Tibial nerve (tissue), 3 donors: ENCODE measurements around the gene ZNF496.

Source experiments
- POLR2A ChIP-seq, 2 donors: fragments of 450-650 bp; IDR thresholded peaks; one replicate each; pipeline ENCODE4 v1.6.1; 2017; ENCODE audit warnings: antibody characterized with exemption in 2 of 2, mild to moderate bottlenecking in 2 of 2, moderate library complexity in 2 of 2
- TF ChIP-seq, protein P1 (sequence below), 5 experiments: fragments of 200-600 bp in 3 of 5; fragments of 450-650 bp in 2 of 5; sonication (generic) in 3 of 5; IDR thresholded peaks; one replicate each; pipeline ENCODE4 v1.5.1; 2016 to 2019; ENCODE audit warnings: antibody characterized with exemption in 5 of 5, mild to moderate bottlenecking in 3 of 5, moderate library complexity in 2 of 5

DNA sequence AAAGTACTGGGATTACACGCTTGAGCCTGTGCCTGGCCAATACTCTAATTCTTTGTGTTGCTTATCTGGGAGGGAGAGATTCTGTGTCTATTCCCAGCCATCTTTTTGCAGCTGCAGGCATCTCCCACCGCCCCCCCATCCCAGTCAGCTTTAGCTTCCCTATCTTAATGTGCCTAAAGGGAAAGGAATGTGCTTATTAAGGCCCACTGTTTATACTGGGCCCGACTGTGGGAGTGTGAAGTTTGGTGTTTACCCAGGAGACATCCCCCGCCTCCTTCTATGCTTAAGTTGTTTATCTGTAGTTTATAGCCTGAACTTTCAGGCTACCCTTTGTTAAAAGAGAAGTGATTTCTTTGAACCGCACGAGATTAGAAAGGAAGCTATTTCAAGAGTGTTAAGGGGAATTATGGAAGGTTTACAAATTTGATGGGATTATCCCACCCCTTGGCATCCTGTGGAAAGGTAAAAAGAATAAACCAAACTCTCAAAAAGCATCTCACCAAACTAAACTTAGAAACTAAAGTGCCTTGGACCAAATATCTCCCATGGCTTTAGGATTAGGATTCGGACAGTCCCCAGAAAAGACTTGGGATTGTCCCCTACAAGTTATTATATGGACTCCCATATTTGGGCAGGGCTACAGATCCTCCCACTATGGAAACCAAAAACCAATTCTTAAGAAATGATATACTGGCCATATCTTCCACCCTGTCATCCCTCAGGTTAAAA lies 25.5 kb upstream of the ZNF496 start:
- TF ChIP-seq, protein P1, sequence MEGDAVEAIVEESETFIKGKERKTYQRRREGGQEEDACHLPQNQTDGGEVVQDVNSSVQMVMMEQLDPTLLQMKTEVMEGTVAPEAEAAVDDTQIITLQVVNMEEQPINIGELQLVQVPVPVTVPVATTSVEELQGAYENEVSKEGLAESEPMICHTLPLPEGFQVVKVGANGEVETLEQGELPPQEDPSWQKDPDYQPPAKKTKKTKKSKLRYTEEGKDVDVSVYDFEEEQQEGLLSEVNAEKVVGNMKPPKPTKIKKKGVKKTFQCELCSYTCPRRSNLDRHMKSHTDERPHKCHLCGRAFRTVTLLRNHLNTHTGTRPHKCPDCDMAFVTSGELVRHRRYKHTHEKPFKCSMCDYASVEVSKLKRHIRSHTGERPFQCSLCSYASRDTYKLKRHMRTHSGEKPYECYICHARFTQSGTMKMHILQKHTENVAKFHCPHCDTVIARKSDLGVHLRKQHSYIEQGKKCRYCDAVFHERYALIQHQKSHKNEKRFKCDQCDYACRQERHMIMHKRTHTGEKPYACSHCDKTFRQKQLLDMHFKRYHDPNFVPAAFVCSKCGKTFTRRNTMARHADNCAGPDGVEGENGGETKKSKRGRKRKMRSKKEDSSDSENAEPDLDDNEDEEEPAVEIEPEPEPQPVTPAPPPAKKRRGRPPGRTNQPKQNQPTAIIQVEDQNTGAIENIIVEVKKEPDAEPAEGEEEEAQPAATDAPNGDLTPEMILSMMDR (IDR thresholded peaks at IDR 0.05) = no peak
- TF ChIP-seq POLR2A (IDR thresholded peaks at IDR 0.05) = no peak
